ENCODE measurements around the gene ECD. TPM values are rescaled to one million over a fixed set of nuclear protein-coding genes. Genes with fewer than 3 reads are reported as not detected.

ECD gene
- polyA plus RNA-seq, 1 donor from 2014 or later: 30.0 TPM

GRCh38 chr10:73097305-73097670 is 70.5 kb downstream of the ECD start:
- H2AFZ ChIP-seq (ENCODE audit: low read depth, low read length): peak overlapping the region; percentile 83
- no peaks in the 10 kb centered on the region for H3F3A ChIP-seq (ENCODE audit: insufficient read depth, low read length, poor library complexity, severe bottlenecking)
- H4K20me1 ChIP-seq (ENCODE audit: insufficient read depth): no peaks in the 10 kb centered on the region
- H3K4me3 ChIP-seq (ENCODE audit: low read length): peak overlapping the region; percentile 99
- peaks cover 14% of the 10 kb centered on the region for H3K79me2 ChIP-seq (replicated peaks; ENCODE audit: insufficient read depth, low read length)
- no peaks in the 10 kb centered on the region for H3K9me2 ChIP-seq (ENCODE audit: insufficient read depth, low read length)
- peak overlapping the region; percentile 75 for H3K9ac ChIP-seq (ENCODE audit: low read length)
- TF ChIP-seq MXI1 (conservative IDR thresholded peaks at IDR 0.05; ENCODE audit: poor library complexity, severe bottlenecking) (no peak), EZH2 (IDR thresholded peaks at IDR 0.05; ENCODE audit: borderline replicate concordance, insufficient read depth, low read length, poor library complexity, severe bottlenecking) (no peak), CTCF (IDR thresholded peaks at IDR 0.05; ENCODE audit: poor library complexity, severe bottlenecking) (no peak), TAF1 (IDR thresholded peaks at IDR 0.05; ENCODE audit: low read depth) (no peak), REST (IDR thresholded peaks at IDR 0.05; ENCODE audit: borderline replicate concordance) (no peak), RAD21 (conservative IDR thresholded peaks at IDR 0.05) (no peak), SMC3 (conservative IDR thresholded peaks at IDR 0.05; ENCODE audit: poor library complexity) (no peak)
- H3K27ac ChIP-seq (ENCODE audit: low read length): peak overlapping the region; percentile 92
- no peaks in the 10 kb centered on the region for H3K27me3 ChIP-seq (ENCODE audit: insufficient read depth, low read depth, low read length)
- H3K36me3 ChIP-seq (ENCODE audit: insufficient read depth, low read length): no peaks in the 10 kb centered on the region
- H3K4me2 ChIP-seq (ENCODE audit: low read length): peak overlapping the region; percentile 84
- H3K9me3 ChIP-seq (ENCODE audit: low read length): no peaks in the 10 kb centered on the region

GRCh38 chr10:73096449-73097304 is 71.1 kb downstream of the ECD start, which contains the start of gene P4HA1:
Gene P4HA1 (minus strand): TSS chr10:73096866. CDS start chr10:73074883, 21,983 bp downstream.
- Histone ChIP-seq H3K36me3 (ENCODE audit: insufficient read depth, low read length) (no peaks in the 10 kb centered on the region), H3K4me2 (ENCODE audit: low read length) (peak within 1 kb of the TSS; percentile 99), H3K9ac (ENCODE audit: low read length) (peak within 1 kb of the TSS; percentile 75), H3K9me3 (ENCODE audit: low read length) (no peaks in the 10 kb centered on the region), H3K27ac (ENCODE audit: low read length) (peak within 1 kb of the TSS; percentile 92), H3K4me3 (ENCODE audit: low read length) (peak within 1 kb of the TSS; percentile 99), H3K9me2 (ENCODE audit: insufficient read depth, low read length) (no peaks in the 10 kb centered on the region), H2AFZ (ENCODE audit: low read depth, low read length) (peak within 1 kb of the TSS; percentile 83), H3F3A (ENCODE audit: insufficient read depth, low read length, poor library complexity, severe bottlenecking) (no peaks in the 10 kb centered on the region), H4K20me1 (ENCODE audit: insufficient read depth) (no peaks in the 10 kb centered on the region), H3K79me2 (replicated peaks; ENCODE audit: insufficient read depth, low read length) (peaks cover 14% of the 10 kb centered on the region), H3K27me3 (ENCODE audit: insufficient read depth, low read depth, low read length) (no peaks in the 10 kb centered on the region)
- TF ChIP-seq SMC3 (conservative IDR thresholded peaks at IDR 0.05; ENCODE audit: poor library complexity): peak; percentile 69
- no peak for TF ChIP-seq EZH2 (IDR thresholded peaks at IDR 0.05; ENCODE audit: borderline replicate concordance, insufficient read depth, low read length, poor library complexity, severe bottlenecking)
- peak; percentile 60 for TF ChIP-seq POLR2AphosphoS5 (IDR thresholded peaks at IDR 0.05)
- TF ChIP-seq MXI1 (conservative IDR thresholded peaks at IDR 0.05; ENCODE audit: poor library complexity, severe bottlenecking): peak; percentile 70
- peak; percentile 65 for TF ChIP-seq RAD21 (conservative IDR thresholded peaks at IDR 0.05)
- TF ChIP-seq TAF1 (IDR thresholded peaks at IDR 0.05; ENCODE audit: low read depth): no peak
- peak; percentile 45 for TF ChIP-seq REST (IDR thresholded peaks at IDR 0.05; ENCODE audit: borderline replicate concordance)
- TF ChIP-seq CTCF (IDR thresholded peaks at IDR 0.05; ENCODE audit: poor library complexity, severe bottlenecking): peak; percentile 89
- TF ChIP-seq EP300 (conservative IDR thresholded peaks at IDR 0.05; ENCODE audit: poor library complexity, severe bottlenecking): peak; percentile 68
